HG03139 (cell line): ENCODE data around the gene ANKRD33.

Source experiments
- ATAC-seq: cut with Tn5 transposase; IDR thresholded peaks from one replicate; pipeline ENCODE4 v1.9.1; 2021; ENCODE audit not compliant: unreplicated experiment

ANKRD33 gene

GRCh38 chr12:51938726-51939125 is 50.8 kb downstream of the ANKRD33 start:
- no peak for ATAC-seq

GRCh38 chr12:51941011-51941581 is 53.2 kb downstream of the ANKRD33 start:
- no peak for ATAC-seq
